ENCODE measurements around the gene PPP1R3A.

GRCh38 chr7:113878394-113878992 is 40.3 kb downstream of the PPP1R3A start:
- TF ChIP-seq CTCF (IDR thresholded peaks at IDR 0.05; ENCODE audit: low read depth, low read length) (no peak), EZH2phosphoT487 (IDR thresholded peaks at IDR 0.05; ENCODE audit: low read depth) (no peak)
